Measurements from ENCODE around the gene DISP3.

GRCh38 chr1:11585389-11585788 lies 106.4 kb downstream of the DISP3 start:
- no peak for TF ChIP-seq CTCF (IDR thresholded peaks at IDR 0.05)
- TF ChIP-seq POLR2AphosphoS5 (IDR thresholded peaks at IDR 0.05; ENCODE audit: low read depth, low read length): no peak
- no peak for TF ChIP-seq REST (IDR thresholded peaks at IDR 0.05; ENCODE audit: insufficient read depth in 1 of 2, low read depth in 2 of 2, low read length in 1 of 2)
- TF ChIP-seq SIN3A (IDR thresholded peaks at IDR 0.05; ENCODE audit: borderline replicate concordance, insufficient read depth, low read depth, low read length): no peak
